ENCODE data around the gene TRHDE. TPM values are rescaled to one million over a fixed set of nuclear protein-coding genes. Genes with fewer than 3 reads are reported as not detected.
"Not testable (repeated sequence)": the region's sequence is repeated elsewhere in the genome, so short reads cannot be mapped to it uniquely, and the experiment has no call there.

TRHDE gene
- total RNA-seq, 1 donor from 2014 or later: 16.7 TPM

DNA sequence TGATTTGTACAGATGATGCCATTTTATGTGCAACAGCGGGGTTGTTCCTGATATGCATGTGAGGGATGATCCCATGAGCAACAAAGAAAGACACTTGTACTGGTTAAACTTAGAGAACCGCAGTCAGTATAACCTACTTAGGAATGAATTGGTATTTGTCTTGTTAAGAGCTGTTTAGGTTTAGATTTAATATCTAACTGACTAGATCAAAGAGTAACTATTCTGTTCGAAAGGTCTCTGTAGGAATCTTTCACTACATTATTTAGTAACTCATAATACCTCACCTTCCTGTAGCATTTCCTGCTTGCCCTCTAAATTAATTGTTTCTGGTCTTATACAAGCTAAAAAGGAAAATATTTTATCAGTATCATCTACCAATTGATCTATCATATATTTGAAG lies 350.4 kb downstream of the TRHDE start:
- Mint-ChIP-seq H3K9me3 (ENCODE audit: unreplicated experiment) (no peaks in the 10 kb centered on the region), H3K4me3 (ENCODE audit: unreplicated experiment) (no peak overlapping the region), H3K27ac (ENCODE audit: unreplicated experiment) (no peak overlapping the region), H3K27me3 (ENCODE audit: unreplicated experiment) (no peaks in the 10 kb centered on the region), H3K36me3 (ENCODE audit: unreplicated experiment) (no peaks in the 10 kb centered on the region), H3K4me1 (ENCODE audit: low read depth, unreplicated experiment) (no peaks in the 10 kb centered on the region)
- no peak for DNase-seq
- TF ChIP-seq, protein P1, sequence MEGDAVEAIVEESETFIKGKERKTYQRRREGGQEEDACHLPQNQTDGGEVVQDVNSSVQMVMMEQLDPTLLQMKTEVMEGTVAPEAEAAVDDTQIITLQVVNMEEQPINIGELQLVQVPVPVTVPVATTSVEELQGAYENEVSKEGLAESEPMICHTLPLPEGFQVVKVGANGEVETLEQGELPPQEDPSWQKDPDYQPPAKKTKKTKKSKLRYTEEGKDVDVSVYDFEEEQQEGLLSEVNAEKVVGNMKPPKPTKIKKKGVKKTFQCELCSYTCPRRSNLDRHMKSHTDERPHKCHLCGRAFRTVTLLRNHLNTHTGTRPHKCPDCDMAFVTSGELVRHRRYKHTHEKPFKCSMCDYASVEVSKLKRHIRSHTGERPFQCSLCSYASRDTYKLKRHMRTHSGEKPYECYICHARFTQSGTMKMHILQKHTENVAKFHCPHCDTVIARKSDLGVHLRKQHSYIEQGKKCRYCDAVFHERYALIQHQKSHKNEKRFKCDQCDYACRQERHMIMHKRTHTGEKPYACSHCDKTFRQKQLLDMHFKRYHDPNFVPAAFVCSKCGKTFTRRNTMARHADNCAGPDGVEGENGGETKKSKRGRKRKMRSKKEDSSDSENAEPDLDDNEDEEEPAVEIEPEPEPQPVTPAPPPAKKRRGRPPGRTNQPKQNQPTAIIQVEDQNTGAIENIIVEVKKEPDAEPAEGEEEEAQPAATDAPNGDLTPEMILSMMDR (IDR thresholded peaks at IDR 0.05; ENCODE audit: partially characterized antibody, unreplicated experiment): no peak

DNA sequence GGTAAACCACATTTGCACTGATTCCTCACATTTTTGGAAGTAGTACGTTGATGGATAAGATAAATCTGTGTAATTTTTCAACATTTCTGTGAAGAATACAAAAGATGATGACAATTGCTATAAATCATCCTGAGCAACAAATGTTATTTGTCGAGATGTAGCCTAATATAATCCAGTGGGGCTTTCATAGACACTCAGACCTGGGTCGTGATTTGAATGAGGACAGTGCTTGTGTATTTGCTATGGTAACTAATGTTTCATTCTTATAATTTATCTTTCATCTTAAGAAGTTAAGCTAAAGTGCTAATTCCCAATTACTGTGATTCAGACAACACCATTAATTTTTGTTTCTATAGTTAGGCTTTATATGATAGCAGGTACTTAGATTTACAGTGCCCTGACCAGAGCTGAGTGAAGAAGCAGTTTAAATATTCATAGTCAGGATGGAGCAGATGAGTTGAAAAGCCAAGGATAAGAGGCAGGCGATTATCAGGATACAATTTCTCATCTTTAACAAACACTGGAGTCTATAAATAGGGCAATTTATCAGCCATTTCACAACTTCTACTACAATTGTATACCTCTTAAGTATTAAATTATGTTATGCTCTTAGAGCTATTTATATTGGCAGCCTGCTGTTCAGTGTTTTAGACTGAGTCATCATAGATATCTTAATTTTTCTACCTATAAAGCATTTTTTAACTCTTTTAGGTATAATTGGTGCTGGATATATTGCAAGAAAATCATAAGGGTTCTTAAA lies 359.9 kb downstream of the TRHDE start:
- H3K27ac Mint-ChIP-seq (ENCODE audit: unreplicated experiment): no peak overlapping the region
- no peak overlapping the region for H3K4me3 Mint-ChIP-seq (ENCODE audit: unreplicated experiment)
- no peak for DNase-seq
- TF ChIP-seq, protein P1 (IDR thresholded peaks at IDR 0.05; ENCODE audit: partially characterized antibody, unreplicated experiment): no peak
- H3K9me3 Mint-ChIP-seq (ENCODE audit: unreplicated experiment): no peaks in the 10 kb centered on the region
- H3K4me1 Mint-ChIP-seq (ENCODE audit: low read depth, unreplicated experiment): no peaks in the 10 kb centered on the region
- H3K36me3 Mint-ChIP-seq (ENCODE audit: unreplicated experiment): no peaks in the 10 kb centered on the region
- H3K27me3 Mint-ChIP-seq (ENCODE audit: unreplicated experiment): no peaks in the 10 kb centered on the region

DNA sequence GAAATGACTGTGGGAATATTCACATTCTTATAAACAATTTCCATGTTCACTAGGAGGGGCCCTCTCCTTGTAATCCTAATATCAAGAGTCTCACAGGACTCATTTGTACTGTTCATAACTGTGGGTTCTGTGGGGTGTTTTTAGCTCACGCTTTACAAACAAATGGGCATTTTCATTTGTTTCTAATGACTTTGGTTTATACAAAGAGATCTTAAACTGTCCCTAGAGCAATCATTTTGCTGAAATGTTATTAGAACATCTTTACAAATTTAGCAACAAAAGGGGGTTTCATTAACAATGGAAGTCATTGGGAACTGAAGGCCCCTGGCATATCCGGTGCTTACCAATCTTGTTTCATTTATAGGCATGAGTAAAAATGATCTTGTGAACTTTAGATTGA lies 370.5 kb downstream of the TRHDE start:
- Mint-ChIP-seq H3K4me3 (ENCODE audit: unreplicated experiment) (no peak overlapping the region), H3K9me3 (ENCODE audit: unreplicated experiment) (peaks cover 6% of the 10 kb centered on the region), H3K36me3 (ENCODE audit: unreplicated experiment) (peaks cover 4% of the 10 kb centered on the region), H3K27ac (ENCODE audit: unreplicated experiment) (no peak overlapping the region), H3K27me3 (ENCODE audit: unreplicated experiment) (no peaks in the 10 kb centered on the region), H3K4me1 (ENCODE audit: low read depth, unreplicated experiment) (peaks cover 2% of the 10 kb centered on the region)
- DNase-seq: no peak
- TF ChIP-seq, protein P1 (IDR thresholded peaks at IDR 0.05; ENCODE audit: partially characterized antibody, unreplicated experiment): no peak

DNA sequence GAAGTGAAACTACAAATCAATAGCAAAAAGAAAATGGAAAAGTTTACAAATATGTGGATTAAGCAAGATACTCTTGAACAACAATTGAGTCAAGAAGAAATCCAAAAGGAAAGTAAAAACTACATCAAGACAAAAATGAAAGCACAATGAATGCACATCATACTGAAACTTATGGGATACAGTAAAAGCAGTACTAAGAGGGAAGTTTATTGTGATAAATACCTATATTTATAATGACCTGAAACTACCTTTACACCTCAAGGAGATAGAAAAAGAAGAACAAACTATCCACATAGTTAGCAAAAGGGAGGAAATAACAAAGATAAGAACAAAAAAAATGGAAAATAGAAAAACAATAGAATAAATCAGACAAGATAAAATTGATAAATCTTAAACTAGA lies 375.0 kb downstream of the TRHDE start:
- Mint-ChIP-seq H3K4me1 (ENCODE audit: low read depth, unreplicated experiment) (no peaks in the 10 kb centered on the region), H3K4me3 (ENCODE audit: unreplicated experiment) (no peak overlapping the region), H3K36me3 (ENCODE audit: unreplicated experiment) (no peaks in the 10 kb centered on the region), H3K27me3 (ENCODE audit: unreplicated experiment) (no peaks in the 10 kb centered on the region), H3K9me3 (ENCODE audit: unreplicated experiment) (peaks cover 1% of the 10 kb centered on the region), H3K27ac (ENCODE audit: unreplicated experiment) (no peak overlapping the region)
- no peak for DNase-seq
- TF ChIP-seq, protein P1 (IDR thresholded peaks at IDR 0.05; ENCODE audit: partially characterized antibody, unreplicated experiment): no peak

DNA sequence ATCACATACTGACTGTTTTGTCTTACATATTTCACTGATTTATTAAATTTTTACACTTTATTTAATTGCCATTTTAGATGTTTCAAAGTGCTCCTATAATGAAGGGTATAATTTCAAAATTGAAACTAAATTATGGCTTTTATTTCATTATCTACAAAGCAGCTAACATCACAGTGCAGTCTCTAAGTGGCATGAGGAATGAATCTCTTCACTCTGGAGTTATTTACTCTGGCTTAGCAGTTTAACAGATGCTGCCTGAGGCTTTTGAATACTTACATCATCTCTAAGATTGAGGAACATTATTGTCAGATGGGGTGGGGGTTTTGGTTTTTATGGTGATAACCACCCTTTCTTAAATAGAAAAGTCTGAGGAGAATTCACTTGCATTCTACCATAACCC lies 386.4 kb downstream of the TRHDE start:
- no peaks in the 10 kb centered on the region for H3K36me3 Mint-ChIP-seq (ENCODE audit: unreplicated experiment)
- no peaks in the 10 kb centered on the region for H3K4me1 Mint-ChIP-seq (ENCODE audit: low read depth, unreplicated experiment)
- no peak overlapping the region for H3K4me3 Mint-ChIP-seq (ENCODE audit: unreplicated experiment)
- DNase-seq: no peak
- no peaks in the 10 kb centered on the region for H3K27me3 Mint-ChIP-seq (ENCODE audit: unreplicated experiment)
- TF ChIP-seq, protein P1 (IDR thresholded peaks at IDR 0.05; ENCODE audit: partially characterized antibody, unreplicated experiment): no peak
- H3K9me3 Mint-ChIP-seq (ENCODE audit: unreplicated experiment): no peaks in the 10 kb centered on the region
- H3K27ac Mint-ChIP-seq (ENCODE audit: unreplicated experiment): no peak overlapping the region

DNA sequence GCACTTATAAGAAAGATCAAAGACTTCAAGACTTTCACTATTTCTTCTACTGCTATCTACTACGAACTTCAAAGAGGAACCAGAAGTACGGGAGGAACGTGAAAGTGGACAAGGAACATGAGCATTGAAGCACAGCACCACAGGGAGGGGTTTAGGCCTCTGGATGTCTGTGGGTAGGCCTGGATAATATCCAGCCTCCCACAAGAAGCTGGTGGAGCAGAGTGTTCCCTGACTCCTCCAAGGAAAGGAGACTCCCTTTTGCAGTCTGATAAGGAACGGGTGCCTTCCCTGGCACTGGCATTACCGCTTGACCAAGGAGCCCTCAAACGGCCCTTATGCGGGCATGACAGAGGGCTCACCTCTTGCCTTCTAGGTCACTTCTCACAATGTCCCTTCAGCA lies 388.0 kb downstream of the TRHDE start:
- not testable (repeated sequence) for H3K4me1 Mint-ChIP-seq (ENCODE audit: low read depth, unreplicated experiment); H3K27ac Mint-ChIP-seq (ENCODE audit: unreplicated experiment); H3K36me3 Mint-ChIP-seq (ENCODE audit: unreplicated experiment); H3K27me3 Mint-ChIP-seq (ENCODE audit: unreplicated experiment); DNase-seq; H3K9me3 Mint-ChIP-seq (ENCODE audit: unreplicated experiment); H3K4me3 Mint-ChIP-seq (ENCODE audit: unreplicated experiment)
